Coronary artery (tissue), 2 donors: ENCODE data around the gene SON.
"Not testable (repeated sequence)": the region's sequence is repeated elsewhere in the genome, so short reads cannot be mapped to it uniquely, and the experiment has no call there.

Source experiments
- DNase-seq: peaks from one replicate; pipeline ENCODE4 v3.0.0-alpha.2; 2017; ENCODE audit warnings: low spot score
- H3K27ac ChIP-seq, 2 donors: fragments of 200-600 bp; sonication (generic); one replicate each; pipeline ENCODE4 v1.5.1; 2016 to 2019
- H3K4me3 ChIP-seq: fragments of 200-600 bp; sonication (generic); 2 replicates; pipeline ENCODE4 v1.5.1; 2016; ENCODE audit warnings: mild to moderate bottlenecking, moderate library complexity
- TF ChIP-seq, protein P1 (sequence below): fragments of 200-600 bp; sonication (generic); IDR thresholded peaks from one replicate; pipeline ENCODE4 v1.5.1; 2019; ENCODE audit warnings: antibody characterized with exemption

SON gene, protein sequence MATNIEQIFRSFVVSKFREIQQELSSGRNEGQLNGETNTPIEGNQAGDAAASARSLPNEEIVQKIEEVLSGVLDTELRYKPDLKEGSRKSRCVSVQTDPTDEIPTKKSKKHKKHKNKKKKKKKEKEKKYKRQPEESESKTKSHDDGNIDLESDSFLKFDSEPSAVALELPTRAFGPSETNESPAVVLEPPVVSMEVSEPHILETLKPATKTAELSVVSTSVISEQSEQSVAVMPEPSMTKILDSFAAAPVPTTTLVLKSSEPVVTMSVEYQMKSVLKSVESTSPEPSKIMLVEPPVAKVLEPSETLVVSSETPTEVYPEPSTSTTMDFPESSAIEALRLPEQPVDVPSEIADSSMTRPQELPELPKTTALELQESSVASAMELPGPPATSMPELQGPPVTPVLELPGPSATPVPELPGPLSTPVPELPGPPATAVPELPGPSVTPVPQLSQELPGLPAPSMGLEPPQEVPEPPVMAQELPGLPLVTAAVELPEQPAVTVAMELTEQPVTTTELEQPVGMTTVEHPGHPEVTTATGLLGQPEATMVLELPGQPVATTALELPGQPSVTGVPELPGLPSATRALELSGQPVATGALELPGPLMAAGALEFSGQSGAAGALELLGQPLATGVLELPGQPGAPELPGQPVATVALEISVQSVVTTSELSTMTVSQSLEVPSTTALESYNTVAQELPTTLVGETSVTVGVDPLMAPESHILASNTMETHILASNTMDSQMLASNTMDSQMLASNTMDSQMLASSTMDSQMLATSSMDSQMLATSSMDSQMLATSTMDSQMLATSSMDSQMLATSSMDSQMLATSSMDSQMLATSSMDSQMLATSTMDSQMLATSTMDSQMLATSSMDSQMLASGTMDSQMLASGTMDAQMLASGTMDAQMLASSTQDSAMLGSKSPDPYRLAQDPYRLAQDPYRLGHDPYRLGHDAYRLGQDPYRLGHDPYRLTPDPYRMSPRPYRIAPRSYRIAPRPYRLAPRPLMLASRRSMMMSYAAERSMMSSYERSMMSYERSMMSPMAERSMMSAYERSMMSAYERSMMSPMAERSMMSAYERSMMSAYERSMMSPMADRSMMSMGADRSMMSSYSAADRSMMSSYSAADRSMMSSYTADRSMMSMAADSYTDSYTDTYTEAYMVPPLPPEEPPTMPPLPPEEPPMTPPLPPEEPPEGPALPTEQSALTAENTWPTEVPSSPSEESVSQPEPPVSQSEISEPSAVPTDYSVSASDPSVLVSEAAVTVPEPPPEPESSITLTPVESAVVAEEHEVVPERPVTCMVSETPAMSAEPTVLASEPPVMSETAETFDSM (N-terminal part only)

DNA sequence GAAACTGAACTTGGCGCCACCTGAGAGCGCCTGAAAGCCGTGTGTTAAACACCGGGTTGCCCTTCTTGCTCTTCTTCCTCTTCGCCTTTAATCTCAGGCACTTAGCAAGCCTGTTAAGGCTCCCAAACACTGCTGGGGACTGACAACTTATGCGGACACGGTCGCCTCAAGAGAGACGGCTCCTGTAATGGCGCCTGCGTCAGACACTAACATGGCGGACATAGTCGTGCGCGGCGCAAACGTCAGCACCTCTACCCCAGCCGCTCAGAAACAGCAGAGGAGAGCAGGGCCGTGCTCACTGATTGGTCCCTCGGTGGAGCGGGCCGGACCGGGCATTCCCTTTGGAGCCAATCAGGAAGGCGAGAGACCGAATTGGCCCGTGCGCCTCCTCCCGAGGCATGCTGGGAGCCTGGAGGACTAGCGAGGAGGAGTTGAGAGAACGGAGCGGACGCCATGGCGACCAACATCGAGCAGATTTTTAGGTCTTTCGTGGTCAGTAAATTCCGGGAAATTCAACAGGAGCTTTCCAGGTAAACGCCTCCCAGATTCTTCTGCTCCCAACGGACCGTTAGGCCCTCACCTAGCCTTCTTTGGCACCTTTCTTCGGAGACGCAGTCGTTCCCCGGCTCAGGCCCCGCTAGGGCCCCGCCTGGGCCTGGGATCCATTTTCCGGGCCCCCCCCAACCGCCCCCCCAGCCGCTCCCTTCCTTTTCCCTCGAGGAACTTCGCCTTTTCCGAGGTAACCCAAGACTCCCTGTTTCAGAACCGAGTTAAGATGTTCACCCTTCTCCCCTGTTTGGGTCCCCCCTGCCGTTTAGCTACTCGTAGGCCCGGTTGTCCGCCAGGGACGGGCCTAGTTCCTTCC, at the start of gene SON:
Gene SON (plus strand): TSS at position 399 of the 865 bp plus-strand sequence. CDS start 55 bp downstream, at position 454.
- TF ChIP-seq, protein P1, sequence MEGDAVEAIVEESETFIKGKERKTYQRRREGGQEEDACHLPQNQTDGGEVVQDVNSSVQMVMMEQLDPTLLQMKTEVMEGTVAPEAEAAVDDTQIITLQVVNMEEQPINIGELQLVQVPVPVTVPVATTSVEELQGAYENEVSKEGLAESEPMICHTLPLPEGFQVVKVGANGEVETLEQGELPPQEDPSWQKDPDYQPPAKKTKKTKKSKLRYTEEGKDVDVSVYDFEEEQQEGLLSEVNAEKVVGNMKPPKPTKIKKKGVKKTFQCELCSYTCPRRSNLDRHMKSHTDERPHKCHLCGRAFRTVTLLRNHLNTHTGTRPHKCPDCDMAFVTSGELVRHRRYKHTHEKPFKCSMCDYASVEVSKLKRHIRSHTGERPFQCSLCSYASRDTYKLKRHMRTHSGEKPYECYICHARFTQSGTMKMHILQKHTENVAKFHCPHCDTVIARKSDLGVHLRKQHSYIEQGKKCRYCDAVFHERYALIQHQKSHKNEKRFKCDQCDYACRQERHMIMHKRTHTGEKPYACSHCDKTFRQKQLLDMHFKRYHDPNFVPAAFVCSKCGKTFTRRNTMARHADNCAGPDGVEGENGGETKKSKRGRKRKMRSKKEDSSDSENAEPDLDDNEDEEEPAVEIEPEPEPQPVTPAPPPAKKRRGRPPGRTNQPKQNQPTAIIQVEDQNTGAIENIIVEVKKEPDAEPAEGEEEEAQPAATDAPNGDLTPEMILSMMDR: no peak

DNA sequence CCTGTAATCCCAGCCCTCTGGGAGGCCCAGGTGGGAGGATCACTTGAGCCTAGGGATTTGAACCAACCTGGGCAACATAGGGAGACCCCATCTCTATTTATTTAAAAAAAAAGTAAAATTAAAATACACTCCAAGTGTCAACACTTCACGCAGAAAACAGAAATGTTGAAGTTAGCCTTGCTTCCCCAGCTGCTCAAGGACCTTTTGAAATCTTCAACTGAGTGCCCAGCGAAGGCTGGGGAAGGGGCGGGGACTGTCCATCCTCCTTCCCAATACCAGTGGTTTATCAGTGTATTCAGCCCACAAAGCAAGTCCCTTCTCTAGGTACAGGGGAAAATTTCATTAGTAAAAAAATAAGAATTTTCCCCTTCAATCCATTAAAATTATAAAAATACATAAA, 49.1 kb upstream of the SON start:
- Histone ChIP-seq H3K4me3 (no peak overlapping the region), H3K27ac (no peak overlapping the region)
- no peak for DNase-seq
- TF ChIP-seq, protein P1: no peak

More for the DNA sequence above, at the start of gene SON:
- H3K27ac ChIP-seq: peak within 1 kb of the TSS; percentile 99
- peak within 1 kb of the TSS; percentile 87 for H3K4me3 ChIP-seq
- DNase-seq: peak; percentile 100

DNA sequence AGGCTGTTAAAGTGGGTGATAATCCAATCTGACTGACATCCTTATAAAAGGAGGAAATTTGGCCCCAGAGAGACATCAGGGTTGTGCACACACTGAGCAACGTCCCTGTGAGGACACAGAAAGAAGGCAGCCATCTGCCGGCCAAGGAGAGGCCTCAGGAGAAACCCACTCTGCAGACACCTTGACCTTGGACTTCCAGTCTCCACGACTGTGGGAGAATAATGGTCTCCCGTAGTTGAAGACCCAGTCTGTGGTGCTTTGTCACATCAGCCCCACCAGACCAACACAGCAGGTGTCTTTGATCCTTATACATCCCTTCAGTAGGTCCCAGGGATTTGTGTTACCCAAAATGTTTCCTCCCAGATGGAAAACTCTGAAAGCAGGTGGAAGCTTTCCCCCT, 47.1 kb upstream of the SON start:
- no peak for DNase-seq
- TF ChIP-seq, protein P1: no peak

DNA sequence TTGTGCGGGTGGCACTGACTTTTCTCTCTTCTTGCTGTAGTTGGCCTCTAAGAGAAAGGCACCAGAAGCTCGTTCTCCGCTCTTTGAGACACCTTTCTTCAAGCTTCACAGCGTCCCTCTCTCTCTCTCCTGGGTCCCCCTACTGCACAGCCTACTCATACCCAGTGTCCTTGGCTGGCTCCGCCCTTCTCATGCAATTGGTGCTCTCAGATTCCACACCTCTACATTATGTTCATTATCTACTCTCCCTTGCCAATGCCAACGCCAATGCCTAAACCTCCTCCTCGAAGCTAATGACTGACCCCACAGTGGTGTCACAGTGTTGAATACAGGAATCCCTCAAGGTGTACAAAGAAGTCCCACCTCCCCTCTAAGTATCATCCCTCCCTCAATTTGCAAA, 46.5 kb upstream of the SON start:
- H3K27ac ChIP-seq: no peak overlapping the region
- no peak for DNase-seq
- TF ChIP-seq, protein P1: no peak
- H3K4me3 ChIP-seq: no peak overlapping the region

More for the DNA sequence above, 47.1 kb upstream of the SON start:
- Histone ChIP-seq H3K4me3 (no peak overlapping the region), H3K27ac (no peak overlapping the region)

DNA sequence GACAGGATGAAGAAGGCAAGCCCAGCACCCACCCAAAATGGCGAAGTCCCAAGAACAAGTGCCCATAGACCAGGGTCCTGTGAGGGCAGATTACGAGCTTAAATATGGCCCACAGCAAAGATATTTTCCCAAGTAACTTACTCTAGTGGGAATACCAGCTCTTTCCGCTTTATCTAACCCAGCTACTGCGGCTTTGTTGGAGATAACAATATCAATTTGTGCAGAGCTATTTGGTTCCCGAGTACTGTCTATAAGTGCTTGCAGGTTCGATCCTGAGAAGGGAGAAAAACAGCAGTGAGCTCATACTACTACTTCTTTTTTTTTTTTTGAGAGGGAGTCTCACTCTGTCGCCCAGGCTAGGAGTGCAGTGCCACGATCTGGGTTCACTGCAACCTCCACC, 37.0 kb upstream of the SON start:
- TF ChIP-seq, protein P1: no peak
- DNase-seq: no peak
- H3K4me3 ChIP-seq: no peak overlapping the region

DNA sequence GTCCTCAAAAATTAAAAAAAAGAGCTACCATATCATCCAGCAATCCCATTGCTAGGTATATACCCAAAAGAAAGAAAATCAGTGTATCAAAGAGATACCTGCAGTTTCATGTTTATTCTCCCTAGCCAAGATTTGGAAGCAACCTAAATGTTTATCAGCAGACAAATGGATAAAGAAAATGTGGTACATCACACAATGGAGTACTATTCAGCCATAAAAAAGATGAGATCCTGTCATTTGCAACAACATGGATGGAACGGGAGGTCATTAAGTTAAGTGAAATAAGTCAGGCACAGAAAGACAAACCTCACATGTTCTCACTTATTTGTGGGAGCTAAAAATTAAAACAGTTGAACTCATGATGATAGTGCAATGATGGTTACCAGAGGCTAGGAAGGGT, 35.8 kb upstream of the SON start:
- H3K27ac ChIP-seq, H3K4me3 ChIP-seq, DNase-seq: not testable (repeated sequence)

More for the DNA sequence above, 37.0 kb upstream of the SON start:
- no peak overlapping the region for H3K27ac ChIP-seq
